Activated CD4-positive, alpha-beta memory T cell treated with anti-CD3 and anti-CD28 coated beads, Interleukin-2, amount 10 ng/mL, durations not matched to agents 7 days and 5 days (primary cell): ENCODE results near the gene NOL8. TPM values are rescaled to one million over a fixed set of nuclear protein-coding genes. Genes with fewer than 3 reads are reported as not detected.

Experiments
- CTCF ChIA-PET: fragments of 350-600 bp; sonication (Branson Sonifier 250); formaldehyde crosslinking; loops from one replicate; lab custom pipeline; 2021; ENCODE audit warnings: antibody characterized with exemption, inconsistent platforms; lab: Charles Lee
- POLR2A ChIA-PET: fragments of 350-600 bp; sonication (Branson Sonifier 250); formaldehyde crosslinking; loops from one replicate; lab custom pipeline; 2021; ENCODE audit warnings: antibody characterized with exemption; lab: Charles Lee
- DNase-seq: peaks from one replicate; pipeline ENCODE4 v3.0.0-alpha.2; 2020
- H3K27ac Mint-ChIP-seq: one replicate; pipeline ENCODE4 v1.8.0; 2021; ENCODE audit warnings: mild to moderate bottlenecking, mixed read lengths
- H3K27me3 Mint-ChIP-seq: one replicate; pipeline ENCODE4 v1.8.0; 2021; ENCODE audit warnings: mixed read lengths
- H3K36me3 Mint-ChIP-seq: one replicate; pipeline ENCODE4 v1.8.0; 2021; ENCODE audit warnings: low read depth, mixed read lengths
- H3K4me1 Mint-ChIP-seq: one replicate; pipeline ENCODE4 v1.8.0; 2021; ENCODE audit warnings: mixed read lengths
- H3K4me3 Mint-ChIP-seq: one replicate; pipeline ENCODE4 v1.8.0; 2021; ENCODE audit warnings: mild to moderate bottlenecking, mixed read lengths
- H3K9me3 Mint-ChIP-seq: one replicate; pipeline ENCODE4 v1.8.0; 2021; ENCODE audit warnings: mixed read lengths
- total RNA-seq, 2 experiments: library from RNA; stranded (reverse); gene quantifications; one replicate each; pipeline ENCODE4 v1.2.3, GENCODE V29; 2021

The NOL8 gene
- total RNA-seq, 2 experiments from 2014 or later: 48.0 to 48.9 TPM

DNA sequence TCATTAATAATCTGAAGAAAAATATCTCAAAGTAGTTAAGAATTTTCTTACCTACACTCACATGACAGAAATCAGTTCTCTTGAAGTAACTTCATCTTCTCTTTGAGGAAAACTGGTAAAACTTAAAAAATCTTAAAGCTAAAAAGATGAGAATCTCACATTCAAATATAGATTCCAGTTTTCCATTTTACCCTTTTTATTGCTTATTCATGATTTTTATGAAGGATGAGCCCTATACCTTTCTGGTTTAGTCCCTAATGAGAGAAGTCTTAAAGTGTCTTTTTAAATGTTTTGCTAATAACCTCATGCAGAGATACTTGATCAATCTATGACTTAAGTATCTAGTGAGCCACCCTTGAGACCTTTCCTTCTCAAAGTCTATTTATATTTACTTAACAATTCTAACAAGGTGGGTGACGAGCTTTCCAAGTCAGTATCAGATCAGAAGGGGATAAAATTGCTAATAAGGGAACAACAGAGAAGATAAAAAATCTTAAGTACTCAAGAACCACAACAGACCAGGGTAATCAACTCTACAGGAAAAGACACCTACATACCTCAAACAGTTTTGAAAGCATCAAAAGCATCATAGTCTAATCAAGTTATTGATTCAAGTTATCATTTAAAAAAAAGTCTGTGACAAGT, 34.2 kb downstream of the NOL8 start:
- H3K9me3 Mint-ChIP-seq: no peaks in the 10 kb centered on the region
- ChIA-PET POLR2A (interaction anchor here (1.4 to 4.8 kb wide), 5 partner anchors 12 to 35 kb away, joined by 3 to 31 read pairs (median 5); partner anchors contain the start of genes CENPP and NOL8), CTCF (no interaction called here)
- no peaks in the 10 kb centered on the region for H3K27me3 Mint-ChIP-seq
- H3K36me3 Mint-ChIP-seq: peaks cover 53% of the 10 kb centered on the region
- H3K4me3 Mint-ChIP-seq: peak overlapping the region; percentile 26
- no peak for DNase-seq
- H3K27ac Mint-ChIP-seq: peak overlapping the region; percentile 36
- peaks cover 57% of the 10 kb centered on the region for H3K4me1 Mint-ChIP-seq

DNA sequence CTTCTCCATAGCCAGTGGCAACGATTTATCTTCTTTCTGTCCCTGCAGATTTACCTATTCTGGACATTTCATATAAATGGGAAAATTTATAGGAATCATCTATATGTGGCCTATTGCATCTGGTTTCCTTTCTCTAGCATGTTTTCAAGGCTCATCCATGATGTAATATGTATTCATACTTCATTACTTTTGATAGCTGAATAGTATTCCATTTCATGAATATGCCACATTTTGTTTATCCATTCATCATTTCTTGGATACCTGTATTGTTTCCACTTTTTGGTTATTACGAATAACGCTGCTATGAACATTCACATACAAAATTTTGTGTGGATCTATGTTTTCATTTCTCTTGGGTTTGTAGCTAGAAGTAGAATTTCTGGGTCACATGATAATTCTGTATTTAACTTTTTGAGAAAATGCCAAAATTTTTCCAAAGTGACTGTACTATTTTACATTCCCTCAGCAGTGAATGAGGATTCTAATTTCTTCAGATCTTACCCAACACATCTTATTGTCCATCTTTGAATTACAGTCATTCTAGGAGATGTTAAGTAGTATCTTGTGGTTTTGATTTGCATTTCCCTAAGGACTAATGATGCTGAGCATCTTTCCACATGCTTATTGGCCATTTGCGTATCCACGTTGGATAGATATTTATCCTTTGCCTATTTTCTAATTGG, 35.3 kb downstream of the NOL8 start:
- peaks cover 55% of the 10 kb centered on the region for H3K4me1 Mint-ChIP-seq
- POLR2A ChIA-PET: interaction anchor here (3.7 kb wide), 1 partner anchor 14 kb away, joined by 11 read pairs; no protein-coding TSS in a partner anchor
- no peaks in the 10 kb centered on the region for H3K9me3 Mint-ChIP-seq
- H3K27ac Mint-ChIP-seq: no peak overlapping the region
- H3K27me3 Mint-ChIP-seq: no peaks in the 10 kb centered on the region
- no peak for DNase-seq
- H3K4me3 Mint-ChIP-seq: no peak overlapping the region
- CTCF ChIA-PET: interaction anchor here (1.7 kb wide), 1 partner anchor 150 kb away, joined by 5 read pairs; no protein-coding TSS in a partner anchor
- H3K36me3 Mint-ChIP-seq: peaks cover 63% of the 10 kb centered on the region

DNA sequence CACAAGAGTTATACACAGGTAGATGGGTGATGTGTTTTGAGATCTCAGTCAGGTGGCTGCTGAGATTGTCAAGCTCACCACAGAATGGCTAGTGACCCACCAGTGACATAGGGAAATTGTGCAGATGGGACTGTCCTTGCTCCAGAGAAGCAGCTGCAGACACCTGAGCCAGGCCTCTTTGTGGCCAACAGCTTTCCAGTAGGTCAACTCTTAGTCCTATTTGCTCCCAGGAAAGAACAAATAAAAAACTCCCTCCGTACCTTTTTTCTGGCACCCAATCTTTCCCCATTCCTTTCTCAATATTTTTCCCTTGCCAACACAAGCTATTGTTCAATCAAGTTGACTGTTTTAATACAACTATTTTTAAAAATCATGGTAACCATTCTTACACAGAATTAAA, 45.8 kb downstream of the NOL8 start:
- peaks cover 75% of the 10 kb centered on the region for H3K36me3 Mint-ChIP-seq
- ChIA-PET POLR2A (interaction anchor here (1.2 to 2.1 kb wide), 5 partner anchors 10 to 45 kb away, joined by 3 to 10 read pairs (median 5); partner anchors contain the start of gene NOL8), CTCF (interaction anchor here (1.2 to 2.4 kb wide), 2 partner anchors 8 to 139 kb away, joined by 4 to 7 read pairs; no protein-coding TSS in a partner anchor)
- no peak overlapping the region for H3K4me3 Mint-ChIP-seq
- DNase-seq: no peak
- H3K4me1 Mint-ChIP-seq: peaks cover 53% of the 10 kb centered on the region
- no peaks in the 10 kb centered on the region for H3K27me3 Mint-ChIP-seq
- peak overlapping the region; percentile 43 for H3K27ac Mint-ChIP-seq
- no peaks in the 10 kb centered on the region for H3K9me3 Mint-ChIP-seq

DNA sequence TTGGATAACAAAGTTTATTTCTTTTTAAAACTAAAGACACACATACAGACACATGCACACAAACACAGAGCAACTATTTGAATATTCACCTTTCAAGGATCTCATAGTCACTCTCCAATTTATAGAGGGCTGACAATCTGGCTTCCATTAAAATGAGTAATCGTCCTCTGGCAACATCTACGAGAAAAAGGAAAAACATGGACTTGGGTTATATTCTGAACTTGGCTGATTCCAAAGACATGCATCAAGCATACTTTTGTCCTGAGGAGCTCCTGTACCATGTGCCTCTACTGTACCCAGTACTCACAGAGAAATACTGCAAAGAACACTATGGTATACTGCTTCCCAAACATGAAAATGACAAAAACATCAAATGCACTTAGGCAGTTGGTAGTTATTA, 47.0 kb downstream of the NOL8 start:
- CTCF ChIA-PET: interaction anchor here (1.0 to 2.4 kb wide), 4 partner anchors 10 to 139 kb away, joined by 3 to 7 read pairs (median 4); no protein-coding TSS in a partner anchor
- Mint-ChIP-seq H3K36me3 (peaks cover 80% of the 10 kb centered on the region), H3K9me3 (no peaks in the 10 kb centered on the region), H3K27me3 (no peaks in the 10 kb centered on the region), H3K27ac (peak overlapping the region; percentile 66), H3K4me3 (no peak overlapping the region), H3K4me1 (peaks cover 53% of the 10 kb centered on the region)
- no peak for DNase-seq
- POLR2A ChIA-PET: interaction anchor here (2.1 kb wide), 2 partner anchors 14 to 47 kb away, joined by 5 to 10 read pairs; partner anchors contain the start of gene NOL8

DNA sequence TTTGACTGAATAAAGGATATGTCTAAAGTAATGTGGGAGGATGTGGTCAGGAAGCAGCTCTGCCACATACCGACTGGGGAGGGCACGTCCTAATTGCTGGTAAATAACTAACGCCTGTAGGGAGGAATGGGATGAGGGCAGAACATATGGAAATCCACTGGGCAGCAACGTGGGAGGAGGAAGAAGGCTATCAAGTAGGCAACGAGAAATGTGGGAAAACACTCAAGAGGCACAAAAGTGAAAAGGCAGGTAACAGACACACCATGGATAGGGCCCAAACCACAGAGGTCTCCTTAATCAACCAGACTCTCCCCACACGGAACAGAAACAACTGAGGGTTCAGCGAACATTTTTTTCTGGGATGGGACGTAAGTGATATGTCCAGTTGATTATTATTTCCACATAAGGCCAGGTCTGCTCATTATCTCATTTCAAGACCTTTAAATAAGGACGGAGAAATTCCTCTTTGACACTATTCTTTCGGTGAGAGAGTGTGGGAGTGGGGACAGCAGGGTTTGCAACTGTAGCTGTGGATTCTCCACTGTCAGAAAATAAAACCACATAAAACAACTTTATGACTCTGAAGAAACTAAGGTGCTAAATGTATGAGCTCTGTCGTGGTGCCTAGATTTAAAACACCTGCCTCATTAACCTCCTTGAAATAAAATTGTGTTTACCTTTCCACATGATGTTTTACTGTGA, 48.7 kb downstream of the NOL8 start:
- no peaks in the 10 kb centered on the region for H3K9me3 Mint-ChIP-seq
- H3K4me1 Mint-ChIP-seq: peaks cover 47% of the 10 kb centered on the region
- POLR2A ChIA-PET: interaction anchor here (0.9 to 3.1 kb wide), 7 partner anchors 12 to 136 kb away, joined by 3 to 11 read pairs (median 3); partner anchors contain the start of gene CENPP
- peak overlapping the region; percentile 78 for H3K27ac Mint-ChIP-seq
- H3K4me3 Mint-ChIP-seq: peak overlapping the region; percentile 38
- peaks cover 79% of the 10 kb centered on the region for H3K36me3 Mint-ChIP-seq
- no peaks in the 10 kb centered on the region for H3K27me3 Mint-ChIP-seq
- DNase-seq: peak; percentile 38
- CTCF ChIA-PET: interaction anchor here (0.7 to 1.2 kb wide), 4 partner anchors 36 to 142 kb away, joined by 3 to 5 read pairs (median 3); no protein-coding TSS in a partner anchor

DNA sequence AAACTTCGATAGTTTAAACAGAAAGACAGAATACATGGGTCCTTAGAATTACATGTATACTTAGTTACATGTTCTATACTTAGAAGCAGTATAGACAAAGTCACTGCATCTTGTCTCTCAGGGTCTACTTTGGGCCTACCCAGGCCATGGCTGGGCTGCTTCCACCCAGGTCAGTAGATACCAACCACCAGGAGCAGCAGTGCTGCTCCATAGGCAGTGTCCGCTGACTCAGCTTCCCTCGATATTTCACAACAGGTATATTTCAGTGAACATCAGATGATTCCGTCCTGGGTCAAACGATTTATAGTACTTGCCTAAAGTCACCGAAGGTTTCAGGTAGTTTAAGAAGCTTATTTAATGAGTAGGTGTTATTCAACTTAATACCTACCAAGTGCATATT, 49.6 kb downstream of the NOL8 start:
- peaks cover 47% of the 10 kb centered on the region for H3K4me1 Mint-ChIP-seq
- no peaks in the 10 kb centered on the region for H3K9me3 Mint-ChIP-seq
- no peaks in the 10 kb centered on the region for H3K27me3 Mint-ChIP-seq
- DNase-seq: no peak
- ChIA-PET POLR2A (interaction anchor here (1.7 to 3.1 kb wide), 2 partner anchors 13 to 51 kb away, joined by 4 to 11 read pairs; partner anchors contain the start of gene CENPP), CTCF (interaction anchor here (0.7 to 1.4 kb wide), 4 partner anchors 37 to 141 kb away, joined by 3 to 4 read pairs (median 3); no protein-coding TSS in a partner anchor)
- H3K27ac Mint-ChIP-seq: peak overlapping the region; percentile 78
- no peak overlapping the region for H3K4me3 Mint-ChIP-seq
- peaks cover 82% of the 10 kb centered on the region for H3K36me3 Mint-ChIP-seq

DNA sequence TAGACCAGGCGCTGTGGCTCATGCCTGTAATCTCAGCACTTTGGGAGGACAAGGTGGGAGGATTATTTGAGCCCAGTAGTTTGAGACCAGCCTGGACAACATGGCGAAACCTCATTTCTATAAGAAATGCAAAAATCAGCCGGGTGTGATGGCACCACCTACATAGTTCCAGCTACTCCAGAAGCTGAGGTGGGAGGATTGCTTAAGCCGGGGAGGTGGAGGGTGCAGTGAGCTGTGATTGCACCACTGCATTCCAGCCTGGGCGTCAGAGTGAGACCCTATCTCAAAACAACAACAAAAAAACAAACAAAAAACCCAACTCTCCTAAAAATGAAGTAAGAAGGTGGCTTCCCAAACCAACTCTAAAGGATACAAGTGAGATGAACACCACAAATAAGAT, 54.6 kb downstream of the NOL8 start:
- H3K4me1 Mint-ChIP-seq: peaks cover 7% of the 10 kb centered on the region
- no peaks in the 10 kb centered on the region for H3K27me3 Mint-ChIP-seq
- DNase-seq: no peak
- no peak overlapping the region for H3K27ac Mint-ChIP-seq
- H3K36me3 Mint-ChIP-seq: peaks cover 75% of the 10 kb centered on the region
- ChIA-PET POLR2A (no interaction called here), CTCF (interaction anchor here (1.0 kb wide), 1 partner anchor 130 kb away, joined by 4 read pairs; no protein-coding TSS in a partner anchor)
- H3K4me3 Mint-ChIP-seq: no peak overlapping the region
- no peaks in the 10 kb centered on the region for H3K9me3 Mint-ChIP-seq

DNA sequence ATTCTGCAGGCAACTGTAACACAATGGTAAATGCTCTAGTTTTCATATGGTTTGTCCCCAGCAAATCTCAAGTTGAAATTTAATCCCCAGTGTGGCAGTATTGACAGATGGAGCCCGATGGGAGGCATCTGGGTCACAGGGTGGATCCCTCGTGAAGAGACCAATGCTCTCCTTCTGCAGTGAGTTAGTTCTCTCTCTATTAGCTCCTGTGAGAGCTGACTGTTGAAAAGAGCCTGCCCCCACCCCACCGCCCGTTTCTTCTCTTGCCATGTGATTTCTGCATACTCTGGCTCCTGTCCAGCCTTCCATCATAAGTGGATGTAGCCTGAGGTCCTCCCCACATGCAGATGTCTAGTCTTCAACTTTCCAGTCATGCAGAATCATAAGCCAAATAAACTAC, 58.7 kb downstream of the NOL8 start:
- CTCF ChIA-PET: no interaction called here
- Mint-ChIP-seq H3K9me3 (no peaks in the 10 kb centered on the region), H3K27me3 (no peaks in the 10 kb centered on the region), H3K4me1 (no peaks in the 10 kb centered on the region), H3K27ac (peak overlapping the region; percentile 4), H3K36me3 (peaks cover 76% of the 10 kb centered on the region), H3K4me3 (no peak overlapping the region)
- DNase-seq: no peak
- POLR2A ChIA-PET: interaction anchor here (1.1 kb wide), 1 partner anchor 59 kb away, joined by 3 read pairs; the partner anchor contains the start of genes CENPP and NOL8

DNA sequence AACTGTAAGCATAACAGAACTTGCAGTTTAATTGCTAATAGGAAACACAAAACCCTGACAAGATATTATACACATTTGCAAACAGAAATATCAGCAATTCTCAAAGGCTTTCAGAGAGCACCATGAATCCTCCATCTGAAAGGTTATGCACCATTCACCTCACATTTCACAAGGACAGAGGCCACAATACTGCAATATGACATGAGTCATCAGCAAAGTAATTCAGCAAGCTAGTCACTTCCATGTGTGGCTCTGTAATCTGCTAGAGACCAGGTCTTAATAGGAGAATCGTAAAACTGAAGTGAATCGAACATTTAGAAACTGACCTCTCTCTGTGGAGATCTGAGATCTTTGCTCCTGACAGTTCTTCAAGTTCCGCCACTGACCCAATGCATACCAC, 60.0 kb downstream of the NOL8 start:
- CTCF ChIA-PET: no interaction called here
- POLR2A ChIA-PET: interaction anchor here (0.7 to 0.9 kb wide), 2 partner anchors 17 to 30 kb away, joined by 3 read pairs; no protein-coding TSS in a partner anchor
- Mint-ChIP-seq H3K27ac (no peak overlapping the region), H3K9me3 (no peaks in the 10 kb centered on the region), H3K36me3 (peaks cover 74% of the 10 kb centered on the region), H3K27me3 (no peaks in the 10 kb centered on the region), H3K4me3 (no peak overlapping the region), H3K4me1 (no peaks in the 10 kb centered on the region)
- no peak for DNase-seq

DNA sequence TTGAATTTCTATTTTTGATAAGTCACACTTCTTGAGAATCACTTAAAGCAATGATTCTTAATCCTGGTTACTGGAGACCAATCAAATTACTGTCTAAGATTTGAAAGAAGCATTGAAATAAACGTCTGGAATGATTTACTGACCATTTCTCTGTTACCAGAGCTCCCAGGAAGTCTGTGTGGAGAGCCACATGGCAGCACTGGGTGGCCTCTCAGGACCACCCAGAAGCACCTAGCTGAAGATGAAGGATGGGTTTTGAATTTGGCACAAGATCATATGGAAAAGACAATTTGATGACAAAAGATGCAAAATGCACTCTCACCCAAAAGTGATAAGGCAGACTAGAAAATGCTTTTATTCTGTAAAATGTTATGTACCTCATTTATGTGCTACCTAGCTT, 62.0 kb downstream of the NOL8 start:
- H3K27ac Mint-ChIP-seq: no peak overlapping the region
- H3K4me3 Mint-ChIP-seq: no peak overlapping the region
- POLR2A ChIA-PET: interaction anchor here (0.9 to 1.3 kb wide), 3 partner anchors 14 to 62 kb away, joined by 3 read pairs; partner anchors contain the start of genes CENPP and NOL8
- H3K27me3 Mint-ChIP-seq: no peaks in the 10 kb centered on the region
- no peaks in the 10 kb centered on the region for H3K9me3 Mint-ChIP-seq
- H3K4me1 Mint-ChIP-seq: no peaks in the 10 kb centered on the region
- CTCF ChIA-PET: no interaction called here
- DNase-seq: no peak
- H3K36me3 Mint-ChIP-seq: peaks cover 77% of the 10 kb centered on the region

DNA sequence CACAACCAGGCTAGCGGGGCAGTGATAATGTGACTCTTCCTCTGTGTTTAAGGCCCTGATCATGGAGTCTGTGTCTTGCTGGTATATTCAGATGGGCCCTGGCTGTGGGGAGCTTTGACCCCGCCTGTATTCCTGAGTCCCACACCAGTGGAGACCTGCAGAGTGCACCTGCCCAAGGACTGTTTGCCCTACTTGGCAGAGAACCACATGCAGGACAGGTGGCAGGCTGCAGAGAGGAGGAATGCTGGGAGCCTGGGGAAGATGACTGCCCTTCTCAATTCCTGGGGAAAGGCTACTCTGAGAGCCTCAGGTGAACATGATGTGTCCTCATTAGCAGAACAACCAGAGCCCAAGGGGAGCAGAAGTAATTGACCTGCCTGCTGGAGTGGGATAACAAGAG, 67.8 kb downstream of the NOL8 start:
- CTCF ChIA-PET: no interaction called here
- H3K27me3 Mint-ChIP-seq: no peaks in the 10 kb centered on the region
- POLR2A ChIA-PET: no interaction called here
- no peaks in the 10 kb centered on the region for H3K9me3 Mint-ChIP-seq
- no peak for DNase-seq
- no peak overlapping the region for H3K4me3 Mint-ChIP-seq
- H3K27ac Mint-ChIP-seq: no peak overlapping the region
- H3K36me3 Mint-ChIP-seq: peaks cover 75% of the 10 kb centered on the region
- H3K4me1 Mint-ChIP-seq: no peaks in the 10 kb centered on the region
